Keratinocyte (primary cell): ENCODE data around the gene ERBIN. TPM values are rescaled to one million over a fixed set of nuclear protein-coding genes. Genes with fewer than 3 reads are reported as not detected.

ENCODE experiments used
- DNase-seq: peaks from one replicate; pipeline ENCODE4 v3.0.0-alpha.2; 2011; ENCODE audit warnings: low read depth, missing footprints, low spot score
- FAIRE-seq: peaks from 2 replicates; lab custom pipeline; 2011; peaks lifted over from hg19 to GRCh38; lab: Jason Lieb, UNC
- H2AFZ ChIP-seq: 2 replicates; pipeline ENCODE4 v1.6.0; 2012; ENCODE audit warnings: low read length, control low read depth, inconsistent platforms; ENCODE audit not compliant: control insufficient read depth
- H3K27ac ChIP-seq: 2 replicates; pipeline ENCODE4 v1.5.1; 2011; ENCODE audit warnings: low read length; ENCODE audit not compliant: control insufficient read depth, insufficient read depth
- H3K27me3 ChIP-seq: 3 replicates; pipeline ENCODE4 v1.6.0; 2011; ENCODE audit warnings: low read length; ENCODE audit not compliant: control insufficient read depth, insufficient read depth; ENCODE audit errors: extremely low read depth
- H3K36me3 ChIP-seq, 2 experiments: 2 replicates in 1 of 2; 3 replicates in 1 of 2; pipeline ENCODE4 v1.5.1; 2011; ENCODE audit warnings: low read length in 2 of 2, mild to moderate bottlenecking in 1 of 2; ENCODE audit not compliant: control insufficient read depth in 2 of 2, insufficient read depth in 2 of 2; ENCODE audit errors: extremely low read depth in 1 of 2
- H3K4me1 ChIP-seq: 3 replicates; pipeline ENCODE4 v1.5.1; 2011; ENCODE audit warnings: low read length; ENCODE audit not compliant: control insufficient read depth, insufficient read depth; ENCODE audit errors: extremely low read depth
- H3K4me2 ChIP-seq: 3 replicates; pipeline ENCODE4 v1.6.0; 2011; ENCODE audit warnings: low read depth, low read length; ENCODE audit not compliant: control insufficient read depth, insufficient read depth; ENCODE audit errors: extremely low read depth
- H3K4me3 ChIP-seq, 3 experiments: fragments of 200-600 bp in 1 of 3; sonication (generic) in 1 of 3; 2 replicates in 2 of 3; 3 replicates in 1 of 3; pipeline ENCODE4 v1.5.1; 2011 to 2016; ENCODE audit warnings: low read length in 3 of 3, mild to moderate bottlenecking in 3 of 3, control low read depth in 2 of 3, inconsistent platforms in 1 of 3, low read depth in 1 of 3, mixed read lengths in 1 of 3, mixed run types in 1 of 3, moderate library complexity in 1 of 3; ENCODE audit not compliant: control insufficient read depth in 2 of 3, insufficient read depth in 2 of 3; ENCODE audit errors: extremely low read depth in 1 of 3
- H3K79me2 ChIP-seq: 2 replicates; pipeline ENCODE4 v1.6.0; 2012; ENCODE audit warnings: low read length; ENCODE audit not compliant: control insufficient read depth, insufficient read depth
- H3K9ac ChIP-seq: 3 replicates; pipeline ENCODE4 v1.6.0; 2011; ENCODE audit warnings: low read length; ENCODE audit not compliant: control insufficient read depth, insufficient read depth; ENCODE audit errors: extremely low read depth
- H3K9me1 ChIP-seq: 3 replicates; pipeline ENCODE4 v1.6.0; 2011; ENCODE audit warnings: low read length; ENCODE audit not compliant: control insufficient read depth, insufficient read depth; ENCODE audit errors: extremely low read depth
- H3K9me3 ChIP-seq: 2 replicates; pipeline ENCODE4 v1.5.1; 2012; ENCODE audit warnings: low read depth, low read length; ENCODE audit not compliant: control insufficient read depth
- H4K20me1 ChIP-seq: 3 replicates; pipeline ENCODE4 v1.6.0; 2011; ENCODE audit warnings: low read length; ENCODE audit not compliant: control insufficient read depth, insufficient read depth; ENCODE audit errors: extremely low read depth
- EZH2 ChIP-seq: IDR thresholded peaks from one replicate; pipeline ENCODE4 v1.6.1; 2012; ENCODE audit warnings: inconsistent platforms, mild to moderate bottlenecking, low read length, moderate library complexity
- dilution Hi-C: fragments of 300-500 bp; cut with MboI; formaldehyde crosslinking; loops from one replicate; pipeline ENCODE4 v1.7.0; 2020; ENCODE audit warnings: low sequenced_read_pairs; ENCODE audit not compliant: extremely low pct_ligation_motif_present
- polyA plus RNA-seq, 5 experiments: library from polyadenylated mRNA; depleted of rRNA in 3 of 5; stranded (reverse) in 3 of 5; stranded (forward) in 1 of 5; unstranded in 1 of 5; fragments of >200 nt; gene quantifications; 1 replicate in 1 of 5; 2 replicates in 3 of 5; 3 replicates in 1 of 5; pipeline versions ENCODE4 v1.2.1 to v1.2.3, GENCODE V29; 2011 to 2012; ENCODE audit warnings: missing spikeins in 2 of 5, low read depth in 1 of 5, low replicate concordance in 1 of 5
- TF ChIP-seq, protein P1 (sequence below), 3 experiments: IDR thresholded peaks in 1 of 3; conservative IDR thresholded peaks in 1 of 3; optimal IDR thresholded peaks in 1 of 3; 2 replicates in 2 of 3; 3 replicates in 1 of 3; pipeline versions ENCODE3 to v1.5.1; 2011; ENCODE audit warnings: low read length in 3 of 3, mild to moderate bottlenecking in 3 of 3, moderate library complexity in 2 of 3, control low read depth in 1 of 3, inconsistent platforms in 1 of 3; ENCODE audit not compliant: insufficient read depth in 2 of 3; ENCODE audit errors: extremely low read depth in 1 of 3

ERBIN gene
- polyA plus RNA-seq, 1 donor (not counting 4 experiments of a cell fraction or from before 2014, with no cell fraction given): 30.6 TPM

- Histone ChIP-seq H3K9me1 (no peaks in the 10 kb centered on the region), H3K9ac (peak overlapping the region; percentile 97), H3K4me1 (peaks cover 11% of the 10 kb centered on the region), H2AFZ (peak overlapping the region; percentile 85), H3K4me3 (peak overlapping the region; percentile 80 to 98 (median 95)), H3K36me3 (no peaks in the 10 kb centered on the region), H4K20me1 (peaks cover 2% of the 10 kb centered on the region), H3K79me2 (peaks cover 42% of the 10 kb centered on the region), H3K27ac (peak overlapping the region; percentile 97), H3K4me2 (peak overlapping the region; percentile 95), H3K27me3 (no peaks in the 10 kb centered on the region), H3K9me3 (no peaks in the 10 kb centered on the region)
- dilution Hi-C loops: no loop called here
- FAIRE-seq (no peak), DNase-seq (peak; percentile 15)
- TF ChIP-seq, protein P1, sequence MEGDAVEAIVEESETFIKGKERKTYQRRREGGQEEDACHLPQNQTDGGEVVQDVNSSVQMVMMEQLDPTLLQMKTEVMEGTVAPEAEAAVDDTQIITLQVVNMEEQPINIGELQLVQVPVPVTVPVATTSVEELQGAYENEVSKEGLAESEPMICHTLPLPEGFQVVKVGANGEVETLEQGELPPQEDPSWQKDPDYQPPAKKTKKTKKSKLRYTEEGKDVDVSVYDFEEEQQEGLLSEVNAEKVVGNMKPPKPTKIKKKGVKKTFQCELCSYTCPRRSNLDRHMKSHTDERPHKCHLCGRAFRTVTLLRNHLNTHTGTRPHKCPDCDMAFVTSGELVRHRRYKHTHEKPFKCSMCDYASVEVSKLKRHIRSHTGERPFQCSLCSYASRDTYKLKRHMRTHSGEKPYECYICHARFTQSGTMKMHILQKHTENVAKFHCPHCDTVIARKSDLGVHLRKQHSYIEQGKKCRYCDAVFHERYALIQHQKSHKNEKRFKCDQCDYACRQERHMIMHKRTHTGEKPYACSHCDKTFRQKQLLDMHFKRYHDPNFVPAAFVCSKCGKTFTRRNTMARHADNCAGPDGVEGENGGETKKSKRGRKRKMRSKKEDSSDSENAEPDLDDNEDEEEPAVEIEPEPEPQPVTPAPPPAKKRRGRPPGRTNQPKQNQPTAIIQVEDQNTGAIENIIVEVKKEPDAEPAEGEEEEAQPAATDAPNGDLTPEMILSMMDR (optimal IDR thresholded peaks at IDR 0.05 in 1 of 3, IDR thresholded peaks at IDR 0.05 in 1 of 3, conservative IDR thresholded peaks at IDR 0.05 in 1 of 3; ENCODE audit: extremely low read depth in 1 of 3, insufficient read depth in 2 of 3, low read length in 3 of 3): peak in 2 of 3 experiments; percentile 40 to 75
- TF ChIP-seq EZH2: no peak
These were observed 637 bp upstream of the ERBIN start for GRCh38 chr5:65925601-65926275.

- Histone ChIP-seq H3K4me1 (peaks cover 11% of the 10 kb centered on the region), H3K4me3 (peak overlapping the region; percentile 80 to 98 (median 95)), H3K9ac (peak overlapping the region; percentile 97), H2AFZ (peak overlapping the region; percentile 68), H3K9me3 (no peaks in the 10 kb centered on the region), H3K27ac (peak overlapping the region; percentile 97), H3K4me2 (peak overlapping the region; percentile 95), H3K27me3 (no peaks in the 10 kb centered on the region), H3K36me3 (no peaks in the 10 kb centered on the region), H3K79me2 (peaks cover 54% of the 10 kb centered on the region), H4K20me1 (peaks cover 2% of the 10 kb centered on the region), H3K9me1 (no peaks in the 10 kb centered on the region)
- DNase-seq (no peak), FAIRE-seq (no peak)
- dilution Hi-C loops: no loop called here
- TF ChIP-seq, protein P1 (optimal IDR thresholded peaks at IDR 0.05 in 1 of 3, IDR thresholded peaks at IDR 0.05 in 1 of 3, conservative IDR thresholded peaks at IDR 0.05 in 1 of 3; ENCODE audit: extremely low read depth in 1 of 3, insufficient read depth in 2 of 3, low read length in 3 of 3): no peak
- TF ChIP-seq EZH2: no peak
These were observed 518 bp downstream of the ERBIN start for GRCh38 chr5:65926893-65927292.
